Gastroesophageal sphincter (tissue), 4 donors: ENCODE data around the gene CTNND2. TPM values are rescaled to one million over a fixed set of nuclear protein-coding genes. Genes with fewer than 3 reads are reported as not detected.

Source experiments
- ATAC-seq: fragments of 150-250 bp; one replicate; pipeline ENCODE4 v1.9.1; 2016; ENCODE audit warnings: mild to moderate bottlenecking, moderate library complexity
- H3K27ac ChIP-seq, 4 donors: fragments of 200-600 bp; sonication (generic) in 3 of 4; 1 replicate in 3 of 4; 2 replicates in 1 of 4; pipeline ENCODE4 v1.5.1; 2016 to 2019
- H3K27me3 ChIP-seq: fragments of 200-600 bp; sonication (generic); one replicate; pipeline ENCODE4 v1.5.1; 2019
- H3K36me3 ChIP-seq, 2 donors: fragments of 200-600 bp; sonication (generic); one replicate each; pipeline ENCODE4 v1.5.1; 2019; ENCODE audit warnings: control low read depth in 1 of 2
- H3K4me1 ChIP-seq, 3 donors: fragments of 200-600 bp; sonication (generic); 1 replicate in 2 of 3; 2 replicates in 1 of 3; pipeline ENCODE4 v1.5.1; 2016 to 2019; ENCODE audit warnings: control low read depth in 2 of 3
- H3K4me3 ChIP-seq, 2 donors: fragments of 200-600 bp; sonication (generic); one replicate each; pipeline ENCODE4 v1.5.1; 2019; ENCODE audit warnings: mild to moderate bottlenecking in 1 of 2, moderate library complexity in 1 of 2
- H3K9me3 ChIP-seq, 3 donors: fragments of 200-600 bp; sonication (generic); one replicate each; pipeline ENCODE4 v1.5.1; 2017 to 2019; ENCODE audit warnings: control low read depth in 2 of 3
- EP300 ChIP-seq: sonication (generic); formaldehyde crosslinking; IDR thresholded peaks from one replicate; pipeline ENCODE4 v1.6.1; 2017; ENCODE audit warnings: antibody characterized with exemption, mild to moderate bottlenecking
- POLR2A ChIP-seq, 2 donors: fragments of 450-650 bp; IDR thresholded peaks; one replicate each; pipeline ENCODE4 v1.6.1; 2017; ENCODE audit warnings: antibody characterized with exemption in 2 of 2, mild to moderate bottlenecking in 2 of 2, moderate library complexity in 1 of 2
- POLR2AphosphoS5 ChIP-seq: sonication (generic); formaldehyde crosslinking; IDR thresholded peaks from one replicate; pipeline ENCODE4 v1.6.1; 2017; ENCODE audit warnings: antibody characterized with exemption
- WGBS, 2 donors: methylation state at CpG; one replicate each; pipeline ENCODE4 v1.1.5; 2018; ENCODE audit warnings: low coverage in 1 of 2; 5-methylcytosine and 5-hydroxymethylcytosine counted together
- total RNA-seq, 4 donors: library from RNA; depleted of rRNA; stranded (reverse); fragments of >200 nt; gene quantifications; one replicate each; pipeline ENCODE4 v1.1.0, GENCODE V29; 2016
- TF ChIP-seq, protein P1 (sequence below), 4 experiments: fragments of 200-600 bp in 2 of 4; fragments of 450-650 bp in 2 of 4; sonication (generic) in 1 of 4; IDR thresholded peaks; one replicate each; pipeline ENCODE4 v1.5.1; 2017 to 2019; ENCODE audit warnings: antibody characterized with exemption in 4 of 4, mild to moderate bottlenecking in 2 of 4, moderate library complexity in 2 of 4

The CTNND2 gene
- total RNA-seq, 4 donors from 2014 or later: 0.40 to 3.1 (median 1.9) TPM

DNA sequence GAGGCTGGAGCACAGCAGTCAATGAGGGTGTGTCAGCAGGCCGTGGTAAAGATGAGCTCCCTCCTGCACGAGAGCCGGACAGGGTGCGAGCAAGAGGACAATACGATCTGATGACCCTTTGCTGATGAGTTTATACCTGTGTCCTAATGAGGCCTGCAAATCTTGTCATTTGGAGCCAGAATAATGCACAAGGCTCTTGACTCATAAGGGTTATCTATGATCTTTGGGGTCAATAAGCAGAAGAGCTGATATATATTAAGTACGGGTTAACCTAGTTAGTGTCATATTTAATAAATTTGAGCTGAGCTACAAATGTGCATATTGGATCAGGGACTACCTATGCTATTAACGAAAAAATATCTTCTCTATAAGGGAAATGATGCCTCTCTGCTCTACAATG lies 46.9 kb downstream of the CTNND2 start:
- no peak for ATAC-seq
- no peak overlapping the region for H3K4me3 ChIP-seq
- 86 to 87% methylated on average over 5 to 7 of the region's 7 CpGs for WGBS, 2 donors
- no peak for TF ChIP-seq POLR2A (IDR thresholded peaks at IDR 0.05)
- no peak for TF ChIP-seq POLR2AphosphoS5
- TF ChIP-seq, protein P1, sequence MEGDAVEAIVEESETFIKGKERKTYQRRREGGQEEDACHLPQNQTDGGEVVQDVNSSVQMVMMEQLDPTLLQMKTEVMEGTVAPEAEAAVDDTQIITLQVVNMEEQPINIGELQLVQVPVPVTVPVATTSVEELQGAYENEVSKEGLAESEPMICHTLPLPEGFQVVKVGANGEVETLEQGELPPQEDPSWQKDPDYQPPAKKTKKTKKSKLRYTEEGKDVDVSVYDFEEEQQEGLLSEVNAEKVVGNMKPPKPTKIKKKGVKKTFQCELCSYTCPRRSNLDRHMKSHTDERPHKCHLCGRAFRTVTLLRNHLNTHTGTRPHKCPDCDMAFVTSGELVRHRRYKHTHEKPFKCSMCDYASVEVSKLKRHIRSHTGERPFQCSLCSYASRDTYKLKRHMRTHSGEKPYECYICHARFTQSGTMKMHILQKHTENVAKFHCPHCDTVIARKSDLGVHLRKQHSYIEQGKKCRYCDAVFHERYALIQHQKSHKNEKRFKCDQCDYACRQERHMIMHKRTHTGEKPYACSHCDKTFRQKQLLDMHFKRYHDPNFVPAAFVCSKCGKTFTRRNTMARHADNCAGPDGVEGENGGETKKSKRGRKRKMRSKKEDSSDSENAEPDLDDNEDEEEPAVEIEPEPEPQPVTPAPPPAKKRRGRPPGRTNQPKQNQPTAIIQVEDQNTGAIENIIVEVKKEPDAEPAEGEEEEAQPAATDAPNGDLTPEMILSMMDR (IDR thresholded peaks at IDR 0.05): no peak
- no peak for TF ChIP-seq EP300
- H3K4me1 ChIP-seq: no peaks in the 10 kb centered on the region
- H3K9me3 ChIP-seq: no peaks in the 10 kb centered on the region
- no peaks in the 10 kb centered on the region for H3K36me3 ChIP-seq
- H3K27me3 ChIP-seq: no peaks in the 10 kb centered on the region
- H3K27ac ChIP-seq: no peak overlapping the region

DNA sequence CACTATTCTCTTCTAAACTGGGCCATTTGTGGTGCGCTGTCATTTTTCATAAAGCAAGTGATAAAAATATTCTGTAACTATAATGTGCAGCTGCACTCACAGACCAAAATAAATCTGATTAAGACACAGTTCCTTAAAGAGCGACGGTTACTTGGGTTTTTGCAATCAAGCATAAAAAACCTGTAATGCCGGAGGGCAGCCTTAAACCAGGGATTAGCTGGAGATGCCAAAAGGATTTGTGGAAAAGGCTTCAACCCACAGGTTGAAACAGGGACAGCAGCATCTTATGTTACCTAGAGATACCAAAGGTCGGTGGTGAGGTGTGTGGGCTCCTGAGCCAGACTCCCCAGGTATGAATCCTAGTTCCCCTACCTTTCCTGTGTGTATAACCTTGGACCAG lies 49.3 kb downstream of the CTNND2 start:
- no peak overlapping the region for H3K4me3 ChIP-seq
- TF ChIP-seq EP300 (no peak), POLR2A (IDR thresholded peaks at IDR 0.05) (no peak), POLR2AphosphoS5 (no peak)
- TF ChIP-seq, protein P1 (IDR thresholded peaks at IDR 0.05): no peak
- no peaks in the 10 kb centered on the region for H3K36me3 ChIP-seq
- H3K27me3 ChIP-seq: no peaks in the 10 kb centered on the region
- H3K4me1 ChIP-seq: no peaks in the 10 kb centered on the region
- no peaks in the 10 kb centered on the region for H3K9me3 ChIP-seq
- WGBS, 2 donors: 77 to 86% methylated on average over 2 to 4 of the region's 5 CpGs
- no peak for ATAC-seq
- H3K27ac ChIP-seq: no peak overlapping the region

DNA sequence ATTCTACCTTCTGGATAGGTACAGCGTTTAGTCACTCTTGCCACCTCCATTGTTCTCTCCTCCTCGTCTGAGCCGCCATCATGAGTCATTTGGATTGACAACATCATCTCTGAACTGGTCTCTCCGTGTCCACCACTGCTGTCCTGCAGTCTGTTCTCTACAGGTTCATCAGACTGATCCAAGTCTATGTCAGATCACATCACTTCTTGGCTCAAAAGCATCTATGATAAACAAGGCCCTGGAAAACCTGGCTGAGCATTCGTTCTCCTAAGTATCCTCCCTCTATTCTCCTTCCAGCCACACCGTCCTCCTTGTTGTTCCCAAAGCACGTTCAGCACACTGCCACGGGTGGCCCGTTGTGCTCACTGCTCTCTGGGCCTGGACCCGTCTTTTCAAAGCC lies 50.5 kb downstream of the CTNND2 start:
- no peaks in the 10 kb centered on the region for H3K9me3 ChIP-seq
- ATAC-seq: no peak
- 60 to 66% methylated on average over 6 to 9 of the region's 10 CpGs for WGBS, 2 donors
- H3K4me3 ChIP-seq: no peak overlapping the region
- no peaks in the 10 kb centered on the region for H3K27me3 ChIP-seq
- no peaks in the 10 kb centered on the region for H3K36me3 ChIP-seq
- no peaks in the 10 kb centered on the region for H3K4me1 ChIP-seq
- TF ChIP-seq POLR2AphosphoS5 (no peak), POLR2A (IDR thresholded peaks at IDR 0.05) (no peak), EP300 (no peak)
- TF ChIP-seq, protein P1 (IDR thresholded peaks at IDR 0.05): no peak
- no peak overlapping the region for H3K27ac ChIP-seq

DNA sequence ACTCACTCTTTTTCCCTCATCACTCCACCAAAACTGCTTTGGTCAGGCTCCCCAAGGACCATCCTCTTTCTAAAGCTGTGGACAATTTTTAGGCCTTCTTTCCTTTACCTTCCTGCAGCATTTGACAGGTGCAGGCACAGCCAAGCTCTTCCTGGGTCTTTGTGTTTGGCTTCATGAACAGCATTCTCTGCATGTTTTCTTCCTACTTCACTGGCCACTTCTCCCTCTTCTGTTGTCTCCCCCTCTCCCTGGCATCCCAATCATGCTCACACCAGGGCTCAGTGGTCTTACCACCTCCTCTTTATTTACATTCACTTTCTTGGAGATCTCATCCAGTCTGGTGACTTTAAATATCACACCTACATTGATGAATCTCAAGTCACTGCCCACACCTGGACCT lies 51.1 kb downstream of the CTNND2 start:
- TF ChIP-seq, protein P1 (IDR thresholded peaks at IDR 0.05): no peak
- TF ChIP-seq EP300 (no peak), POLR2A (IDR thresholded peaks at IDR 0.05) (no peak), POLR2AphosphoS5 (no peak)
- Histone ChIP-seq H3K4me3 (no peak overlapping the region), H3K4me1 (no peaks in the 10 kb centered on the region), H3K36me3 (no peaks in the 10 kb centered on the region), H3K27me3 (no peaks in the 10 kb centered on the region), H3K27ac (no peak overlapping the region), H3K9me3 (no peaks in the 10 kb centered on the region)
- no peak for ATAC-seq

DNA sequence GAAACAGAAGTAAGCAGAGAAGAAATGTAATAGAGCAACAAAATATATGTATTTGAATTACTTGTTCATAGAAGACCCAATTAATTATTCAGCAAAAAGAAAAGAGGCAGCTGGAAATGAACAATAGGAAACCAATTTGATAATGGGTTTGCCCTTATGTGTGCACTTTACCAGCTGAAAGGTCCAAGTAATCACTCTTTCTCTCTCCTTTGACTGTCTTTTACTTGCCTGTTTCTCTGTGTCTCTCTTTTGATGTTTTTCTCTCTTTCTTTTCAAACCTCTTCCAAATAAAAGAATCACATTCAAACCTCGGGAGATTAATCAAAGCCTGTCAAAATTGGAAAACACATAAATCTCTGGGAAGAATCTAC lies 51.5 kb downstream of the CTNND2 start:
- Histone ChIP-seq H3K36me3 (no peaks in the 10 kb centered on the region), H3K27ac (no peak overlapping the region), H3K27me3 (no peaks in the 10 kb centered on the region), H3K9me3 (no peaks in the 10 kb centered on the region), H3K4me1 (no peaks in the 10 kb centered on the region), H3K4me3 (no peak overlapping the region)
- TF ChIP-seq EP300: no peak
- TF ChIP-seq POLR2A (IDR thresholded peaks at IDR 0.05): no peak
- TF ChIP-seq, protein P1 (IDR thresholded peaks at IDR 0.05): no peak
- TF ChIP-seq POLR2AphosphoS5: no peak
- ATAC-seq: no peak
- WGBS, 2 donors: 38 to 57% methylated on average over 1 of the region's 1 CpG
